ENCODE results near the gene TAF6.

DNA sequence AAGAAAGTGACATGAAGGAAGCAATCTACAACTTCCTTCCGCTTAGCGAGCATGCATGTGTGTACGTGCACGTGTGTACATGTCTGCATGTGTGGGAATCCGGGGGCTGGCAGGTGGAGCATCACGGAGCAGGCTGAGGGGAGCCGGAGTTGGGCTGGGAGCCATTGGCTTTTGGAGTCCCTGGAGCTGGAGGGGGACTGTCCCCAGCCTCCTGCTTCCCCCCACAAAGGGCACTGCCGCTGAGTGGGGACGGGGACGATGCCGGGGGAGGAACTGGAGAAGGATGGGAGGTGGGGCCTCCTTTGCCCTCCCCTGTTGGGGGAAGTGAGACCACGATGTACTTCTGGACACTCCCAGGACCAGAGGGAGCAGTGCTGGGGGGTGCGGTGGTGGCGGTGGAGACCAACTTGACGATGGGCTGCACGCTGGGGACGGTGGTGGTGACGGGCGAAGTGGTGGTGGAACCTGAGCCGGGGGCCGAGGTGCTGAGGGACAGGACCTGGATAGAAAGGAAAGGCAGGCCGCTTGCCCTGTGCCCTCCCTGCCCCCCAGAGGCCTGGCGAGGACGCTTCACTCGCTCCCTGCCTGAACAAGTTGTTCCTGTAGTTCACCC lies 11.9 kb downstream of the TAF6 start:
- TF ChIP-seq POLR2A (IDR thresholded peaks at IDR 0.05; ENCODE audit: low read length), result no peak
- TF ChIP-seq GATA1 (IDR thresholded peaks at IDR 0.05; ENCODE audit: low read depth, low read length), result no peak

Measured in erythroblast (primary cell).